Kidney (tissue), 14 donors: ENCODE results near the gene LDLRAD4. TPM values are rescaled to one million over a fixed set of nuclear protein-coding genes. Genes with fewer than 3 reads are reported as not detected.
A peak's percentile ranks its signal among the peaks of the same experiment; 100 is the strongest.
"Not testable (repeated sequence)": the region's sequence is repeated elsewhere in the genome, so short reads cannot be mapped to it uniquely, and the experiment has no call there.

ENCODE experiments used
- DNase-seq, 5 donors: peaks; one replicate each; pipeline ENCODE4 v3.0.0-alpha.2; 2013 to 2020
- FAIRE-seq: peaks from 2 replicates; lab custom pipeline; 2012; peaks lifted over from hg19 to GRCh38; lab: Jason Lieb, UNC
- H3K27ac ChIP-seq, 2 donors: one replicate each; pipeline ENCODE4 v1.7.0; 2013; ENCODE audit warnings: low read depth in 2 of 2, low read length in 2 of 2, inconsistent platforms in 1 of 2
- H3K27me3 ChIP-seq: one replicate; pipeline ENCODE4 v1.7.1; 2013; ENCODE audit warnings: low read length, inconsistent platforms; ENCODE audit not compliant: control insufficient read depth, insufficient read depth
- H3K36me3 ChIP-seq, 3 donors: one replicate each; pipeline versions ENCODE4 v1.7.0 to v1.7.1; 2013; ENCODE audit warnings: low read length in 3 of 3, control low read depth in 1 of 3, inconsistent platforms in 1 of 3; ENCODE audit not compliant: insufficient read depth in 3 of 3, control insufficient read depth in 2 of 3
- H3K4me1 ChIP-seq, 3 donors: one replicate each; pipeline versions ENCODE4 v1.7.0 to v1.7.1; 2013; ENCODE audit warnings: low read length in 3 of 3, inconsistent platforms in 1 of 3, low read depth in 1 of 3; ENCODE audit not compliant: control insufficient read depth in 2 of 3, insufficient read depth in 2 of 3
- H3K4me3 ChIP-seq, 3 donors: one replicate each; pipeline versions ENCODE4 v1.7.0 to v1.8.1; 2013; ENCODE audit warnings: low read length in 3 of 3, control low read depth in 1 of 3, inconsistent platforms in 1 of 3
- H3K9ac ChIP-seq, 3 donors: one replicate each; pipeline versions ENCODE4 v1.7.0 to v1.7.1; 2013; ENCODE audit warnings: low read length in 3 of 3, control low read depth in 1 of 3, inconsistent platforms in 1 of 3
- H3K9me3 ChIP-seq, 3 donors: one replicate each; pipeline versions ENCODE4 v1.7.0 to v1.7.1; 2013; ENCODE audit warnings: low read length in 3 of 3, control low read depth in 1 of 3, inconsistent platforms in 1 of 3; ENCODE audit not compliant: control insufficient read depth in 2 of 3, insufficient read depth in 1 of 3
- CTCF ChIP-seq: IDR thresholded peaks from 3 replicates; pipeline ENCODE4 v1.5.1; 2012; ENCODE audit warnings: mild to moderate bottlenecking, moderate library complexity, borderline replicate concordance; ENCODE audit not compliant: insufficient read depth; ENCODE audit errors: extremely low read depth
- intact Hi-C: fragments of 100-400 bp; cut with DNase I; formaldehyde crosslinking; loops from one replicate; pipeline ENCODE4 v1.11.1; 2022
- polyA plus RNA-seq: library from polyadenylated mRNA; stranded (reverse); fragments of 350-450 nt; fragmentation: Illumina TruSeq; extraction: RNeasy Lipid Tissue Mini Kit (QIAGEN cat#74804); gene quantifications from one replicate; pipeline ENCODE4 v1.2.3, GENCODE V29; 2014; ENCODE audit warnings: low read depth, low replicate concordance; ENCODE audit not compliant: insufficient read depth
- total RNA-seq: library from RNA; stranded (reverse); fragmentation: NEBNext Ultra II Directional; extraction: Animal tissue kit (Norgen Biotek cat#: 25700); gene quantifications from one replicate; pipeline ENCODE4 v1.2.1, GENCODE V29; 2021
- donor health status: control.
- donor health status: control.
- donor health status: control.
- donor health status: control.
- donor health status: control.
- donor health status: DM: yes; HTN: yes; CAD: no.
- donor health status: Normal renal cell carcinoma (clear cell type).

Gene LDLRAD4
- total and polyA plus RNA-seq, 2 donors from 2014 or later = 2.3 to 42.3 TPM

- intact Hi-C loops = no loop called here
- FAIRE-seq = no peak
These were observed 255.2 kb downstream of the LDLRAD4 start for GRCh38 chr18:13473751-13474150.

GRCh38 chr18:13474336-13474735, 255.8 kb downstream of the LDLRAD4 start:
- DNase-seq = peak in 1 of 5 donors; percentile 20
- no peak overlapping the region for H3K4me3 ChIP-seq
- no peaks in the 10 kb centered on the region for H3K4me1 ChIP-seq
- no peak overlapping the region for H3K27ac ChIP-seq
- no peak for FAIRE-seq
- no peaks in the 10 kb centered on the region for H3K36me3 ChIP-seq
- H3K9me3 ChIP-seq = no peaks in the 10 kb centered on the region
- H3K27me3 ChIP-seq = no peaks in the 10 kb centered on the region
- intact Hi-C loops = no loop called here
- no peak overlapping the region for H3K9ac ChIP-seq
- TF ChIP-seq CTCF = no peak

More at GRCh38 chr18:13473751-13474150, 255.2 kb downstream of the LDLRAD4 start:
- H3K4me1 ChIP-seq = no peaks in the 10 kb centered on the region
- H3K27me3 ChIP-seq = no peaks in the 10 kb centered on the region
- H3K27ac ChIP-seq = no peak overlapping the region
- H3K4me3 ChIP-seq = no peak overlapping the region
- DNase-seq = peak in 1 of 5 donors; percentile 4
- H3K9me3 ChIP-seq = no peaks in the 10 kb centered on the region
- no peaks in the 10 kb centered on the region for H3K36me3 ChIP-seq
- no peak for TF ChIP-seq CTCF
- H3K9ac ChIP-seq = no peak overlapping the region

GRCh38 chr18:13474907-13475545, 256.5 kb downstream of the LDLRAD4 start:
- Histone ChIP-seq H3K4me1 (no peaks in the 10 kb centered on the region), H3K36me3 (no peaks in the 10 kb centered on the region), H3K4me3 (no peak overlapping the region), H3K27ac (no peak overlapping the region), H3K9ac (no peak overlapping the region), H3K9me3 (no peaks in the 10 kb centered on the region), H3K27me3 (no peaks in the 10 kb centered on the region)
- FAIRE-seq (no peak), DNase-seq (no peak)
- intact Hi-C loops = no loop called here
- TF ChIP-seq CTCF = no peak

GRCh38 chr18:13476312-13476711, 257.8 kb downstream of the LDLRAD4 start:
- H3K27ac ChIP-seq, H3K4me3 ChIP-seq, H3K36me3 ChIP-seq, DNase-seq, H3K9ac ChIP-seq, H3K27me3 ChIP-seq, H3K9me3 ChIP-seq, intact Hi-C loops, H3K4me1 ChIP-seq, FAIRE-seq: not testable (repeated sequence)
